HuH-7.5 (cell line): ENCODE measurements around the gene ST8SIA4.

Experiments used
- DNase-seq: peaks from one replicate; pipeline ENCODE4 v3.0.0; 2011; ENCODE audit warnings: low spot score

Gene ST8SIA4

GRCh38 chr5:100867039-100867562 is 36.0 kb downstream of the ST8SIA4 start:
- DNase-seq, result no peak

GRCh38 chr5:100864931-100865330 is 38.2 kb downstream of the ST8SIA4 start:
- DNase-seq, result no peak

- DNase-seq, result no peak
These were observed 39.3 kb downstream of the ST8SIA4 start for GRCh38 chr5:100863739-100864138.

- DNase-seq, result no peak
These were observed 41.9 kb downstream of the ST8SIA4 start for GRCh38 chr5:100861148-100861547.

- no peak for DNase-seq
These were observed 42.7 kb downstream of the ST8SIA4 start for GRCh38 chr5:100860407-100860806.

GRCh38 chr5:100858987-100859545 is 44.0 kb downstream of the ST8SIA4 start:
- no peak for DNase-seq

GRCh38 chr5:100856462-100856861 is 46.6 kb downstream of the ST8SIA4 start:
- no peak for DNase-seq

- no peak for DNase-seq
These were observed 47.1 kb downstream of the ST8SIA4 start for GRCh38 chr5:100855937-100856430.

- DNase-seq, result no peak
These were observed 47.8 kb downstream of the ST8SIA4 start for GRCh38 chr5:100855295-100855694.

- DNase-seq, result no peak
These were observed 48.5 kb downstream of the ST8SIA4 start for GRCh38 chr5:100854591-100854990.

GRCh38 chr5:100853582-100853981 is 49.5 kb downstream of the ST8SIA4 start:
- no peak for DNase-seq

- no peak for DNase-seq
These were observed 50.1 kb downstream of the ST8SIA4 start for GRCh38 chr5:100852988-100853449.

- DNase-seq, result no peak
These were observed 51.0 kb downstream of the ST8SIA4 start for GRCh38 chr5:100852051-100852450.

- no peak for DNase-seq
These were observed 56.3 kb downstream of the ST8SIA4 start for GRCh38 chr5:100846772-100847171.

- no peak for DNase-seq
These were observed 61.0 kb downstream of the ST8SIA4 start for GRCh38 chr5:100842080-100842479.

- no peak for DNase-seq
These were observed 61.6 kb downstream of the ST8SIA4 start for GRCh38 chr5:100841358-100842076.

- DNase-seq, result no peak
These were observed 62.3 kb downstream of the ST8SIA4 start for GRCh38 chr5:100840789-100841188.

GRCh38 chr5:100840370-100840769 is 62.7 kb downstream of the ST8SIA4 start:
- no peak for DNase-seq

- no peak for DNase-seq
These were observed 65.0 kb downstream of the ST8SIA4 start for GRCh38 chr5:100838048-100838473.

- no peak for DNase-seq
These were observed 68.6 kb downstream of the ST8SIA4 start for GRCh38 chr5:100834519-100834918.

- no peak for DNase-seq
These were observed 70.5 kb downstream of the ST8SIA4 start for GRCh38 chr5:100832252-100833230.

- DNase-seq, result no peak
These were observed 74.2 kb downstream of the ST8SIA4 start for GRCh38 chr5:100828898-100829356.
